ENCODE measurements around the gene BMPR2. TPM values are rescaled to one million over a fixed set of nuclear protein-coding genes. Genes with fewer than 3 reads are reported as not detected.

Gene BMPR2
- total and polyA plus RNA-seq, 10 donors, result 3.2 to 71.3 (median 50.4) TPM

DNA sequence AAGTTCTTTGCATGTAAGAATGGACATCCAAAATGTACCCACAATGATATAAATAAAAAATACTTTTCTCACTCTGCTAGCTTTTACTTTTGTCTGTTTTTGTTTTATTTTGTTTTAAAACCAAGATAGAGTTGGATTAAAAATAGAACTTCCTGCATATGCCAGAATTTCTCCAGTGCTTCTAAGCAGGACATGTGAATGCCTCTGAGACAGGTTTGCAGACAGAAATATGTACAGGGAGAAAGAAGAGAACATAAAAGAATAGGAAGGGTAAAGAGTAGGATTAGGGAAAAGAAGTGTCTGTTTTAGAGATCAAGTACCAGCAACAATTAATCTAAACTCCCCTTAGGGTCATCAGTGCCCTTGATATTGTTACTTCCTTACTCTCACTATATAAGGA is 114.4 kb downstream of the BMPR2 start:
- no peaks in the 10 kb centered on the region for H3K27me3 ChIP-seq (replicated peaks in 1 of 7)
- no peak for DNase-seq
- H3K36me3 ChIP-seq, result peaks cover 0 to 19% (median 0%) of the 10 kb centered on the region in 6 donors
- no peak for TF ChIP-seq POLR2A (IDR thresholded peaks at IDR 0.05)
- TF ChIP-seq, protein P1, sequence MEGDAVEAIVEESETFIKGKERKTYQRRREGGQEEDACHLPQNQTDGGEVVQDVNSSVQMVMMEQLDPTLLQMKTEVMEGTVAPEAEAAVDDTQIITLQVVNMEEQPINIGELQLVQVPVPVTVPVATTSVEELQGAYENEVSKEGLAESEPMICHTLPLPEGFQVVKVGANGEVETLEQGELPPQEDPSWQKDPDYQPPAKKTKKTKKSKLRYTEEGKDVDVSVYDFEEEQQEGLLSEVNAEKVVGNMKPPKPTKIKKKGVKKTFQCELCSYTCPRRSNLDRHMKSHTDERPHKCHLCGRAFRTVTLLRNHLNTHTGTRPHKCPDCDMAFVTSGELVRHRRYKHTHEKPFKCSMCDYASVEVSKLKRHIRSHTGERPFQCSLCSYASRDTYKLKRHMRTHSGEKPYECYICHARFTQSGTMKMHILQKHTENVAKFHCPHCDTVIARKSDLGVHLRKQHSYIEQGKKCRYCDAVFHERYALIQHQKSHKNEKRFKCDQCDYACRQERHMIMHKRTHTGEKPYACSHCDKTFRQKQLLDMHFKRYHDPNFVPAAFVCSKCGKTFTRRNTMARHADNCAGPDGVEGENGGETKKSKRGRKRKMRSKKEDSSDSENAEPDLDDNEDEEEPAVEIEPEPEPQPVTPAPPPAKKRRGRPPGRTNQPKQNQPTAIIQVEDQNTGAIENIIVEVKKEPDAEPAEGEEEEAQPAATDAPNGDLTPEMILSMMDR (IDR thresholded peaks at IDR 0.05 in 8 of 11, conservative IDR thresholded peaks at IDR 0.05 in 3 of 11), result no peak
- TF ChIP-seq POLR2AphosphoS5 (IDR thresholded peaks at IDR 0.05), result no peak
- intact Hi-C loops (cut with DNase I; ENCODE audit: low total_unique reads), result no loop called here
- H3K27ac ChIP-seq, result no peak overlapping the region
- no peaks in the 10 kb centered on the region for H3K9me3 ChIP-seq
- no peak overlapping the region for H3K4me3 ChIP-seq
- H3K4me1 ChIP-seq, result peaks cover 0 to 5% (median 0%) of the 10 kb centered on the region in 6 donors

- peaks cover 0 to 19% (median 0%) of the 10 kb centered on the region in 6 donors for H3K36me3 ChIP-seq
- H3K4me1 ChIP-seq, result peaks cover 0 to 5% (median 0%) of the 10 kb centered on the region in 6 donors
- no peak for DNase-seq
- WGBS, 5 donors, result 92 to 98% (median 97%) methylated on average over 4 of the region's 4 CpGs
- no peaks in the 10 kb centered on the region for H3K9me3 ChIP-seq
- TF ChIP-seq, protein P1 (IDR thresholded peaks at IDR 0.05 in 8 of 11, conservative IDR thresholded peaks at IDR 0.05 in 3 of 11), result no peak
- TF ChIP-seq POLR2A (IDR thresholded peaks at IDR 0.05) (no peak), POLR2AphosphoS5 (IDR thresholded peaks at IDR 0.05) (no peak)
- H3K27me3 ChIP-seq (replicated peaks in 1 of 7), result no peaks in the 10 kb centered on the region
- intact Hi-C loops (cut with DNase I; ENCODE audit: low total_unique reads), result no loop called here
- no peak overlapping the region for H3K4me3 ChIP-seq
- H3K27ac ChIP-seq, result no peak overlapping the region
Observed at GRCh38 chr2:202491514-202491913, 115.4 kb downstream of the BMPR2 start.

GRCh38 chr2:202494300-202495229 is 118.4 kb downstream of the BMPR2 start:
- TF ChIP-seq, protein P1 (IDR thresholded peaks at IDR 0.05 in 8 of 11, conservative IDR thresholded peaks at IDR 0.05 in 3 of 11), result no peak
- no peak for TF ChIP-seq POLR2A (IDR thresholded peaks at IDR 0.05)
- DNase-seq, result no peak
- no peak overlapping the region for H3K4me3 ChIP-seq
- intact Hi-C loops (cut with DNase I; ENCODE audit: low total_unique reads), result no loop called here
- H3K27ac ChIP-seq, result no peak overlapping the region
- H3K9me3 ChIP-seq, result no peaks in the 10 kb centered on the region
- H3K27me3 ChIP-seq (replicated peaks in 1 of 7), result no peaks in the 10 kb centered on the region
- whole genome bisulfite sequencing, 5 donors, result 79 to 91% (median 86%) methylated on average over 13 of the region's 13 CpGs
- H3K4me1 ChIP-seq, result peaks cover 0 to 5% (median 0%) of the 10 kb centered on the region in 6 donors
- H3K36me3 ChIP-seq, result peaks cover 0 to 17% (median 0%) of the 10 kb centered on the region in 6 donors

DNA sequence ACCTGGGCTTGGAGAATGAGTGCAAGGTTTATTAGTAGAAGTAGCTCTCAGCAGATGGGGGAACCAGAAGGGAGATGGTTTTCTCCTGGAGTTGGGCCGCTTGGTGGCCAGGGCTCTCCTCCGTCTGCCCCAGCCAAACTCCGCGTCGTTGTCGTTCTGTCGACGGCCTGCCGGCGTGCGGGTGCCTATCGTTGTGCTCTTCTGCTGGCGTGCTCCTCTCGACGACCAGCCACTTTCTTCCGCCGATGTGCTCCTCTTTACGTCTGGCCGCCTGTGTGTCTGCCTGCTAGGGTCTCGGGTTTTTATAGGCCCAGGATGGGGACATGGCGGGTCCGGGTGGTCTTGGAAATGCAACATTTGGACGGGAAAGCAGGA is 119.1 kb downstream of the BMPR2 start:
- TF ChIP-seq POLR2AphosphoS5 (IDR thresholded peaks at IDR 0.05), result peak in 1 of 3 donors; percentile 45
- TF ChIP-seq POLR2A (IDR thresholded peaks at IDR 0.05), result no peak
- TF ChIP-seq, protein P1 (IDR thresholded peaks at IDR 0.05 in 8 of 11, conservative IDR thresholded peaks at IDR 0.05 in 3 of 11), result no peak
- intact Hi-C loops (cut with DNase I; ENCODE audit: low total_unique reads), result no loop called here
- no peak for DNase-seq
- peaks cover 0 to 5% (median 0%) of the 10 kb centered on the region in 6 donors for H3K4me1 ChIP-seq
- H3K9me3 ChIP-seq, result no peaks in the 10 kb centered on the region
- WGBS, 5 donors, result 93 to 98% (median 94%) methylated on average over 23 of the region's 23 CpGs
- H3K4me3 ChIP-seq, result no peak overlapping the region
- no peak overlapping the region for H3K27ac ChIP-seq
- H3K27me3 ChIP-seq (replicated peaks in 1 of 7), result no peaks in the 10 kb centered on the region
- H3K36me3 ChIP-seq, result peaks cover 0 to 17% (median 0%) of the 10 kb centered on the region in 6 donors
